ENCODE data around the gene RNF123.

Gene RNF123

GRCh38 chr3:49763981-49764380, 74.6 kb downstream of the RNF123 start:
- no peak for DNase-seq (ENCODE audit: low spot score)
- TF ChIP-seq, protein P1, sequence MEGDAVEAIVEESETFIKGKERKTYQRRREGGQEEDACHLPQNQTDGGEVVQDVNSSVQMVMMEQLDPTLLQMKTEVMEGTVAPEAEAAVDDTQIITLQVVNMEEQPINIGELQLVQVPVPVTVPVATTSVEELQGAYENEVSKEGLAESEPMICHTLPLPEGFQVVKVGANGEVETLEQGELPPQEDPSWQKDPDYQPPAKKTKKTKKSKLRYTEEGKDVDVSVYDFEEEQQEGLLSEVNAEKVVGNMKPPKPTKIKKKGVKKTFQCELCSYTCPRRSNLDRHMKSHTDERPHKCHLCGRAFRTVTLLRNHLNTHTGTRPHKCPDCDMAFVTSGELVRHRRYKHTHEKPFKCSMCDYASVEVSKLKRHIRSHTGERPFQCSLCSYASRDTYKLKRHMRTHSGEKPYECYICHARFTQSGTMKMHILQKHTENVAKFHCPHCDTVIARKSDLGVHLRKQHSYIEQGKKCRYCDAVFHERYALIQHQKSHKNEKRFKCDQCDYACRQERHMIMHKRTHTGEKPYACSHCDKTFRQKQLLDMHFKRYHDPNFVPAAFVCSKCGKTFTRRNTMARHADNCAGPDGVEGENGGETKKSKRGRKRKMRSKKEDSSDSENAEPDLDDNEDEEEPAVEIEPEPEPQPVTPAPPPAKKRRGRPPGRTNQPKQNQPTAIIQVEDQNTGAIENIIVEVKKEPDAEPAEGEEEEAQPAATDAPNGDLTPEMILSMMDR (IDR thresholded peaks at IDR 0.05; ENCODE audit: extremely low read depth, missing control alignments): no peak

GRCh38 chr3:49769286-49769915, 80.0 kb downstream of the RNF123 start:
- TF ChIP-seq, protein P1 (IDR thresholded peaks at IDR 0.05; ENCODE audit: extremely low read depth, missing control alignments): no peak
- no peak for DNase-seq (ENCODE audit: low spot score)

DNA sequence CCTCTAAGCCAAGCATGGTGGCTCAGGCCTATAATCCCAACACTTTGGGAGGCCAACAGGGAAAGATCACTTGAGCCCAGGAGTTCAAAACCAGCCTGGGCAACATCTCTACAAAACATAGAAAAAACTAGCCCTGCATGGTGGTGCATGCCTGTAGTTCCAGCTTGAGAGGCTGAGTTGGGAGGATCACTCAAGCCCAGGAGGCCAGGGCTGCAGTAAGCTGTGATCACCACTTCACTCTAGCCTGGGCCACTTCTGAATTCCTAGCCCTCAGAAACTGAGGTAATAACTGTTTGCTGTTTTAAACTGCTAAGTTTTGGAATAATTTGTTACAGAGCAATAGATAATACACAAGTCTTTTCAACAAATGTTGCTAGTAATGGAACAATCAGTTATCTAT, 80.6 kb downstream of the RNF123 start:
- TF ChIP-seq, protein P1 (IDR thresholded peaks at IDR 0.05; ENCODE audit: extremely low read depth, missing control alignments): no peak
- no peak for DNase-seq (ENCODE audit: low spot score)

All from GM20000 (cell line).